Keratinocyte (primary cell): ENCODE results near the gene DENND1C.

Experiments
- EZH2 ChIP-seq: IDR thresholded peaks from one replicate; pipeline ENCODE4 v1.6.1; 2012; ENCODE audit warnings: inconsistent platforms, mild to moderate bottlenecking, low read length, moderate library complexity
- TF ChIP-seq, protein P1 (sequence below), 3 experiments: IDR thresholded peaks in 1 of 3; conservative IDR thresholded peaks in 1 of 3; optimal IDR thresholded peaks in 1 of 3; 2 replicates in 2 of 3; 3 replicates in 1 of 3; pipeline versions ENCODE3 to v1.5.1; 2011; ENCODE audit warnings: low read length in 3 of 3, mild to moderate bottlenecking in 3 of 3, moderate library complexity in 2 of 3, control low read depth in 1 of 3, inconsistent platforms in 1 of 3; ENCODE audit not compliant: insufficient read depth in 2 of 3; ENCODE audit errors: extremely low read depth in 1 of 3

DNA sequence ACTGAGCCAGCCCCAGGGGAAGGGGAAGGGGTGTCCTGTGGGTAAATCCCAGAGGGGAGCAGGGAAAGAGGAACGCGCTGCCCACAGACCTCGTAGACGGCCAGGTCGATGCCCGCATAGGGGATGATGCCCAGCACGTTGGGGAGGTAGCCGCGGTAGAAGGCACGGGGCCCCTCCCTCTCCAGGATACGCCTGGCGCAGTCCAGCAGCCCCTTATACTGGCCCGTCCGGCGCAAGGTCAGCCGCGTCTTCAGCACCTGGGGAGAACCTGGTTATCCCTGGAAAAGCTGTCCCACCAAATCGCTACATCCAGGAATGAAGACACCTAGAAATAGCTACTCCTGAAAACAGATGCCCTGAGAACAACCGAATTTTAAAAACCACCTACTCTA is 29.4 kb downstream of the DENND1C start:
- TF ChIP-seq, protein P1, sequence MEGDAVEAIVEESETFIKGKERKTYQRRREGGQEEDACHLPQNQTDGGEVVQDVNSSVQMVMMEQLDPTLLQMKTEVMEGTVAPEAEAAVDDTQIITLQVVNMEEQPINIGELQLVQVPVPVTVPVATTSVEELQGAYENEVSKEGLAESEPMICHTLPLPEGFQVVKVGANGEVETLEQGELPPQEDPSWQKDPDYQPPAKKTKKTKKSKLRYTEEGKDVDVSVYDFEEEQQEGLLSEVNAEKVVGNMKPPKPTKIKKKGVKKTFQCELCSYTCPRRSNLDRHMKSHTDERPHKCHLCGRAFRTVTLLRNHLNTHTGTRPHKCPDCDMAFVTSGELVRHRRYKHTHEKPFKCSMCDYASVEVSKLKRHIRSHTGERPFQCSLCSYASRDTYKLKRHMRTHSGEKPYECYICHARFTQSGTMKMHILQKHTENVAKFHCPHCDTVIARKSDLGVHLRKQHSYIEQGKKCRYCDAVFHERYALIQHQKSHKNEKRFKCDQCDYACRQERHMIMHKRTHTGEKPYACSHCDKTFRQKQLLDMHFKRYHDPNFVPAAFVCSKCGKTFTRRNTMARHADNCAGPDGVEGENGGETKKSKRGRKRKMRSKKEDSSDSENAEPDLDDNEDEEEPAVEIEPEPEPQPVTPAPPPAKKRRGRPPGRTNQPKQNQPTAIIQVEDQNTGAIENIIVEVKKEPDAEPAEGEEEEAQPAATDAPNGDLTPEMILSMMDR (optimal IDR thresholded peaks at IDR 0.05 in 1 of 3, IDR thresholded peaks at IDR 0.05 in 1 of 3, conservative IDR thresholded peaks at IDR 0.05 in 1 of 3; ENCODE audit: extremely low read depth in 1 of 3, insufficient read depth in 2 of 3, low read length in 3 of 3), result no peak
- TF ChIP-seq EZH2, result no peak
